ENCODE results near the gene ZNF160. TPM values are rescaled to one million over a fixed set of nuclear protein-coding genes. Genes with fewer than 3 reads are reported as not detected.

Gene ZNF160
- 26.8 and 27.6 TPM in 2 replicates for polyA plus RNA-seq (2013)

- Histone ChIP-seq H2BK5ac (ENCODE audit: low read depth, low read length, poor library complexity) (peak within 1 kb of the TSS; percentile 81), H2BK120ac (ENCODE audit: insufficient read depth, low read length, poor library complexity) (no peak within 1 kb of the TSS), H4K91ac (ENCODE audit: low read depth, low read length) (peak within 1 kb of the TSS; percentile 92), H3K4me3 (ENCODE audit: low read depth, low read length) (peak within 1 kb of the TSS; percentile 82), H3K27me3 (ENCODE audit: insufficient read depth, low read length) (no peaks in the 10 kb centered on the region), H3K4me2 (ENCODE audit: low read length) (peak within 1 kb of the TSS; percentile 92), H3K4ac (ENCODE audit: low read depth, low read length) (peak within 1 kb of the TSS; percentile 74), H3K14ac (ENCODE audit: low read length) (peak within 1 kb of the TSS; percentile 88), H3K27ac (ENCODE audit: low read depth, low read length) (peak within 1 kb of the TSS; percentile 55), H3K36me3 (ENCODE audit: control insufficient read depth in 1 of 2, insufficient read depth in 2 of 2, low read length in 2 of 2) (peaks cover 2 to 3% of the 10 kb centered on the region in 2 experiments), H3K23ac (ENCODE audit: low read length) (no peak within 1 kb of the TSS), H4K8ac (ENCODE audit: low read depth, low read length) (peak within 1 kb of the TSS; percentile 96), H3K4me1 (ENCODE audit: control insufficient read depth in 1 of 2, insufficient read depth in 2 of 2, low read length in 2 of 2) (peaks cover 6% of the 10 kb centered on the region in 2 experiments), H4K12ac (ENCODE audit: low read depth, low read length) (peak within 1 kb of the TSS; percentile 94), H3K9ac (ENCODE audit: low read length) (peak within 1 kb of the TSS; percentile 50), H2AFZ (ENCODE audit: insufficient read depth, low read length, poor library complexity) (peak within 1 kb of the TSS; percentile 75), H3K79me1 (ENCODE audit: low read length) (peaks cover 7% of the 10 kb centered on the region), H2AK5ac (ENCODE audit: low read length) (peak within 1 kb of the TSS; percentile 53), H3K18ac (ENCODE audit: low read length) (peak within 1 kb of the TSS; percentile 74), H2BK12ac (ENCODE audit: low read length) (no peak within 1 kb of the TSS), H3K79me2 (ENCODE audit: control insufficient read depth, insufficient read depth, low read length, poor library complexity) (peaks cover 5% of the 10 kb centered on the region), H3K9me3 (ENCODE audit: insufficient read depth, low read depth, low read length) (no peaks in the 10 kb centered on the region)
- DNase-seq = peak; percentile 98
- WGBS (ENCODE audit: extremely low coverage, insufficient coverage, insufficient read length) = no CpG with 5 or more reads among the region's 67 CpGs
Measured at GRCh38 chr19:53103234-53104203, at the start of gene ZNF160. Gene ZNF160 (minus strand): TSS chr19:53103422. CDS start chr19:53086276, 17,146 bp downstream.

DNA sequence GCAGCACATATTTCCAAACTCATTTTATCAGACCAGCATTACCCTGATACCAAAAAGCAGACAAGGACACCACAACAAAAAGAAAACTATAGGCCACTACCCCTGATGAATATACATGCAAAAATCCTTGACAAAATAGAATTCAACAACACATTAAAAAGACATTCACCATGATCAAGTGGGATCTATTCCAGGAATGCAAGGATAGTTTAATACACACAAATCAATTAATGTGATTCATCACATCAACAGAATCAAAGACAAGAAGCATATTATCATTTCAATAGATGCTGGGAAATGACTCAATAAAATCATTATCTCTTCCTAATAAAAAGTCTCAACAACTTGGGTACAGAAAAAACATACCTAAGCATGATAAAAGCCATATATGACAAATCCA lies 44.4 kb upstream of the ZNF160 start:
- no peak overlapping the region for H3K4me3 ChIP-seq (ENCODE audit: low read depth, low read length)
- no peak overlapping the region for H3K23ac ChIP-seq (ENCODE audit: low read length)
- no peak overlapping the region for H4K8ac ChIP-seq (ENCODE audit: low read depth, low read length)

GRCh38 chr19:53140351-53140750 lies 37.1 kb upstream of the ZNF160 start:
- Histone ChIP-seq H3K23ac (ENCODE audit: low read length) (no peak overlapping the region), H4K8ac (ENCODE audit: low read depth, low read length) (no peak overlapping the region), H3K79me2 (ENCODE audit: control insufficient read depth, insufficient read depth, low read length, poor library complexity) (no peaks in the 10 kb centered on the region), H3K18ac (ENCODE audit: low read length) (no peak overlapping the region), H2AK5ac (ENCODE audit: low read length) (no peak overlapping the region), H3K27ac (ENCODE audit: low read depth, low read length) (no peak overlapping the region), H2BK120ac (ENCODE audit: insufficient read depth, low read length, poor library complexity) (no peak overlapping the region), H3K79me1 (ENCODE audit: low read length) (no peaks in the 10 kb centered on the region), H3K36me3 (ENCODE audit: control insufficient read depth in 1 of 2, insufficient read depth in 2 of 2, low read length in 2 of 2) (peaks cover 5 to 16% of the 10 kb centered on the region in 2 experiments), H3K4me2 (ENCODE audit: low read length) (no peak overlapping the region), H3K4me1 (ENCODE audit: control insufficient read depth in 1 of 2, insufficient read depth in 2 of 2, low read length in 2 of 2) (no peaks in the 10 kb centered on the region), H3K9ac (ENCODE audit: low read length) (no peak overlapping the region), H3K14ac (ENCODE audit: low read length) (no peak overlapping the region), H3K4ac (ENCODE audit: low read depth, low read length) (no peak overlapping the region), H4K12ac (ENCODE audit: low read depth, low read length) (no peak overlapping the region), H2BK12ac (ENCODE audit: low read length) (no peak overlapping the region), H4K91ac (ENCODE audit: low read depth, low read length) (no peak overlapping the region), H2AFZ (ENCODE audit: insufficient read depth, low read length, poor library complexity) (no peak overlapping the region), H3K27me3 (ENCODE audit: insufficient read depth, low read length) (no peaks in the 10 kb centered on the region), H3K4me3 (ENCODE audit: low read depth, low read length) (no peak overlapping the region), H2BK5ac (ENCODE audit: low read depth, low read length, poor library complexity) (no peak overlapping the region), H3K9me3 (ENCODE audit: insufficient read depth, low read depth, low read length) (peaks cover 6% of the 10 kb centered on the region)
- DNase-seq = no peak
- no CpG with 5 or more reads among the region's 4 CpGs for WGBS (ENCODE audit: extremely low coverage, insufficient coverage, insufficient read length)

More for the DNA sequence above, 44.4 kb upstream of the ZNF160 start:
- Histone ChIP-seq H2BK12ac (ENCODE audit: low read length) (no peak overlapping the region), H3K79me2 (ENCODE audit: control insufficient read depth, insufficient read depth, low read length, poor library complexity) (no peaks in the 10 kb centered on the region), H2AK5ac (ENCODE audit: low read length) (no peak overlapping the region), H3K27ac (ENCODE audit: low read depth, low read length) (no peak overlapping the region), H3K9ac (ENCODE audit: low read length) (no peak overlapping the region), H3K36me3 (ENCODE audit: control insufficient read depth in 1 of 2, insufficient read depth in 2 of 2, low read length in 2 of 2) (peaks cover 20 to 28% of the 10 kb centered on the region in 2 experiments), H3K4me2 (ENCODE audit: low read length) (no peak overlapping the region), H2AFZ (ENCODE audit: insufficient read depth, low read length, poor library complexity) (no peak overlapping the region), H2BK120ac (ENCODE audit: insufficient read depth, low read length, poor library complexity) (no peak overlapping the region), H3K79me1 (ENCODE audit: low read length) (no peaks in the 10 kb centered on the region), H3K18ac (ENCODE audit: low read length) (no peak overlapping the region), H3K27me3 (ENCODE audit: insufficient read depth, low read length) (no peaks in the 10 kb centered on the region), H4K91ac (ENCODE audit: low read depth, low read length) (no peak overlapping the region), H3K4ac (ENCODE audit: low read depth, low read length) (no peak overlapping the region), H3K9me3 (ENCODE audit: insufficient read depth, low read depth, low read length) (peaks cover 2% of the 10 kb centered on the region), H2BK5ac (ENCODE audit: low read depth, low read length, poor library complexity) (no peak overlapping the region), H4K12ac (ENCODE audit: low read depth, low read length) (no peak overlapping the region), H3K4me1 (ENCODE audit: control insufficient read depth in 1 of 2, insufficient read depth in 2 of 2, low read length in 2 of 2) (no peaks in the 10 kb centered on the region), H3K14ac (ENCODE audit: low read length) (no peak overlapping the region)
- DNase-seq = no peak

GRCh38 chr19:53136432-53136831 lies 33.2 kb upstream of the ZNF160 start:
- Histone ChIP-seq H3K9ac (ENCODE audit: low read length) (no peak overlapping the region), H3K4me3 (ENCODE audit: low read depth, low read length) (no peak overlapping the region), H4K8ac (ENCODE audit: low read depth, low read length) (no peak overlapping the region), H3K14ac (ENCODE audit: low read length) (no peak overlapping the region), H3K27me3 (ENCODE audit: insufficient read depth, low read length) (no peaks in the 10 kb centered on the region), H2BK12ac (ENCODE audit: low read length) (no peak overlapping the region), H3K23ac (ENCODE audit: low read length) (no peak overlapping the region), H2AK5ac (ENCODE audit: low read length) (no peak overlapping the region), H2BK120ac (ENCODE audit: insufficient read depth, low read length, poor library complexity) (no peak overlapping the region), H4K91ac (ENCODE audit: low read depth, low read length) (no peak overlapping the region), H3K36me3 (ENCODE audit: control insufficient read depth in 1 of 2, insufficient read depth in 2 of 2, low read length in 2 of 2) (peaks cover 0 to 5% of the 10 kb centered on the region in 2 experiments), H3K79me1 (ENCODE audit: low read length) (peaks cover 2% of the 10 kb centered on the region), H4K12ac (ENCODE audit: low read depth, low read length) (no peak overlapping the region), H2AFZ (ENCODE audit: insufficient read depth, low read length, poor library complexity) (no peak overlapping the region), H3K18ac (ENCODE audit: low read length) (no peak overlapping the region), H3K4me1 (ENCODE audit: control insufficient read depth in 1 of 2, insufficient read depth in 2 of 2, low read length in 2 of 2) (peaks cover 2 to 6% of the 10 kb centered on the region in 2 experiments), H3K4me2 (ENCODE audit: low read length) (no peak overlapping the region), H3K9me3 (ENCODE audit: insufficient read depth, low read depth, low read length) (peaks cover 4% of the 10 kb centered on the region), H3K4ac (ENCODE audit: low read depth, low read length) (no peak overlapping the region), H3K27ac (ENCODE audit: low read depth, low read length) (no peak overlapping the region), H3K79me2 (ENCODE audit: control insufficient read depth, insufficient read depth, low read length, poor library complexity) (no peaks in the 10 kb centered on the region), H2BK5ac (ENCODE audit: low read depth, low read length, poor library complexity) (no peak overlapping the region)
- no CpG with 5 or more reads among the region's 3 CpGs for WGBS (ENCODE audit: extremely low coverage, insufficient coverage, insufficient read length)
- DNase-seq = peak in 1 of 2 donors; percentile 47

All from trophoblast cell (in vitro differentiated cells and primary cell).